ENCODE measurements around the gene DLG2. TPM values are rescaled to one million over a fixed set of nuclear protein-coding genes. Genes with fewer than 3 reads are reported as not detected.

The DLG2 gene
- polyA plus RNA-seq, 1 experiment, result 0.68 TPM

DNA sequence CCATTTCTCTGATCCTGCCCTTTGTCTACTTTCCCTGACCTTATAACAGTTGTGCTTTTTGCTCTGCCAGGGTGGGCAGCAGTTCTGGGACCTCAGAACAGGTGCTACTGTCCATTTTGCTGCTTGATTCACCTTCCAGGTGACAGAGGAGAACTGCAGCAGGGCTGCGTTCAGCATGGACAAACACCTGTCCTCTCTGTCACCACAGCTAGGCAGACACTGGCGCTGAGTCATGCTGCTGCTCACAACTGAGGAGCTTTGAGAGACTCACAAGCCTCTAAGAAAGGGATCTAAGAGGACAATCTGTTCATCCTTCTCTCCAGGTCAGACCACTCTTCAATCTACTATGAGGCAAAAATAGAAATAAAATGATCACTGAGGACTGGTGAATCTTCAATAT is 1196.5 kb downstream of the DLG2 start:
- TF ChIP-seq, protein P1, sequence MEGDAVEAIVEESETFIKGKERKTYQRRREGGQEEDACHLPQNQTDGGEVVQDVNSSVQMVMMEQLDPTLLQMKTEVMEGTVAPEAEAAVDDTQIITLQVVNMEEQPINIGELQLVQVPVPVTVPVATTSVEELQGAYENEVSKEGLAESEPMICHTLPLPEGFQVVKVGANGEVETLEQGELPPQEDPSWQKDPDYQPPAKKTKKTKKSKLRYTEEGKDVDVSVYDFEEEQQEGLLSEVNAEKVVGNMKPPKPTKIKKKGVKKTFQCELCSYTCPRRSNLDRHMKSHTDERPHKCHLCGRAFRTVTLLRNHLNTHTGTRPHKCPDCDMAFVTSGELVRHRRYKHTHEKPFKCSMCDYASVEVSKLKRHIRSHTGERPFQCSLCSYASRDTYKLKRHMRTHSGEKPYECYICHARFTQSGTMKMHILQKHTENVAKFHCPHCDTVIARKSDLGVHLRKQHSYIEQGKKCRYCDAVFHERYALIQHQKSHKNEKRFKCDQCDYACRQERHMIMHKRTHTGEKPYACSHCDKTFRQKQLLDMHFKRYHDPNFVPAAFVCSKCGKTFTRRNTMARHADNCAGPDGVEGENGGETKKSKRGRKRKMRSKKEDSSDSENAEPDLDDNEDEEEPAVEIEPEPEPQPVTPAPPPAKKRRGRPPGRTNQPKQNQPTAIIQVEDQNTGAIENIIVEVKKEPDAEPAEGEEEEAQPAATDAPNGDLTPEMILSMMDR (IDR thresholded peaks at IDR 0.05; ENCODE audit: low read depth, low read length), result no peak
- no peaks in the 10 kb centered on the region for H3K27me3 ChIP-seq (ENCODE audit: control insufficient read depth, insufficient read depth, low read length)
- H3K4me3 ChIP-seq (ENCODE audit: low read depth, low read length), result no peak overlapping the region
- H3K27ac ChIP-seq (ENCODE audit: low read depth, low read length), result no peak overlapping the region
- no peaks in the 10 kb centered on the region for H3K9me3 ChIP-seq (ENCODE audit: control insufficient read depth, insufficient read depth, low read length)
- CTCF ChIA-PET, result no interaction called here
- no peak for DNase-seq (ENCODE audit: low read depth, low spot score)
- POLR2A ChIA-PET, result no interaction called here

DNA sequence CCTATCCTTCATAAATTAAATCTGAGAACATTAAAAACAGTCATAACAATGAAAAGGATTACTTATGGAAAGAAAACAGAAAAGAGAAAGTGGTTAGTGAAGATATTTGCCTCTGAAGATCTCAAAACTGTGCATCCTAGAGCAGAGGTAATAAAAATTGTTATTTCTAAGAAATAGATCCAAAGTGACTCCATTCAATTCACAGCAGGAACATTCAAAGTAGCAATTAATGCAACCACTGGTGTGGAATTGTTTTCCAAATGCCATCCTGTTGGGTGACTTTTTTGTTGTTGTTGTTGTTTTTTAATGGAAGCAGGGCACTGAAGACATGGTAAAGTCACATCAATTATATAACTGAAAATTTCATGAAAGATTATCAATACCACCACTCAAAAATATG is 1201.5 kb downstream of the DLG2 start:
- CTCF ChIA-PET, result no interaction called here
- POLR2A ChIA-PET, result no interaction called here
- TF ChIP-seq, protein P1 (IDR thresholded peaks at IDR 0.05; ENCODE audit: low read depth, low read length), result no peak
- Histone ChIP-seq H3K27me3 (ENCODE audit: control insufficient read depth, insufficient read depth, low read length) (no peaks in the 10 kb centered on the region), H3K9me3 (ENCODE audit: control insufficient read depth, insufficient read depth, low read length) (no peaks in the 10 kb centered on the region), H3K27ac (ENCODE audit: low read depth, low read length) (no peak overlapping the region), H3K4me3 (ENCODE audit: low read depth, low read length) (no peak overlapping the region)
- DNase-seq (ENCODE audit: low read depth, low spot score), result no peak

DNA sequence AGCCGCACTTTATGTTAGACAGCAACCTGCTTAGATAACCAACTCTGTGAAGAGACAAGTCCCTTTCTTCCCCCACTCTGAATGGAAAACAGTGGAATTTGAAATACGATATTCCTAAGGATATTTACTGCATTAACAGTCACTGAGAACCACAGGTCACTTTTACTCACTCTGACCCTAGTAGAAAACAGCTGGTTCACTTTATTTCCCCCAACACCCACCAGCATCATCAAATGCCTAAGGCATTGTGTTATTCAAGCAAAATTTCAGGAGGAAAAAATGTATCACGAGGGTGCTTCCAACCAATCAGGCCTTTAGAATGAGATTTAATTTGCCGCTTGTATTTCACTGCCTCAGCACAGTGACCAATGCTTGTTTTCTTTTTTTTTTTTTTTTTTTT is 1206.9 kb downstream of the DLG2 start:
- no peaks in the 10 kb centered on the region for H3K27me3 ChIP-seq (ENCODE audit: control insufficient read depth, insufficient read depth, low read length)
- DNase-seq (ENCODE audit: low read depth, low spot score), result no peak
- POLR2A ChIA-PET, result no interaction called here
- no peak overlapping the region for H3K27ac ChIP-seq (ENCODE audit: low read depth, low read length)
- TF ChIP-seq, protein P1 (IDR thresholded peaks at IDR 0.05; ENCODE audit: low read depth, low read length), result no peak
- H3K9me3 ChIP-seq (ENCODE audit: control insufficient read depth, insufficient read depth, low read length), result no peaks in the 10 kb centered on the region
- H3K4me3 ChIP-seq (ENCODE audit: low read depth, low read length), result no peak overlapping the region
- CTCF ChIA-PET, result no interaction called here

DNA sequence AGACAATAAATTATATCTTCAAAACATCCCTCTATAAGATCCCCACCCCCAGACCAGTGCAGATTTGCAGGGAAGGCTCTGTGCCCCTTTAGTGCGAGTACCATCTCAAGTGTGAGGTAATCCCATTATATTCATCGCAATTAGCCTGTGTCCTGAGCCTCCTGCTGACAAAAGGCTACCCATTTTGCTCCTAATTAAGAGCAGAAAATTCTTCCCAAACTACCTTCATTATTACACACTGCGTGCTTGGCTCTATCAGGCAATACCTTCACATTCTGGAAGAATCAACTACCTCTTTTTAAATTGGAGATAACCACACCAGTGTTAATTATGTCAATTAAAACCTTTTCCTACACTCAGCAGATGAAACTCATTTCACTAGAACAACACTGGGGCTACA is 1207.5 kb downstream of the DLG2 start:
- Histone ChIP-seq H3K27ac (ENCODE audit: low read depth, low read length) (no peak overlapping the region), H3K27me3 (ENCODE audit: control insufficient read depth, insufficient read depth, low read length) (no peaks in the 10 kb centered on the region), H3K9me3 (ENCODE audit: control insufficient read depth, insufficient read depth, low read length) (no peaks in the 10 kb centered on the region), H3K4me3 (ENCODE audit: low read depth, low read length) (no peak overlapping the region)
- DNase-seq (ENCODE audit: low read depth, low spot score), result no peak
- TF ChIP-seq, protein P1 (IDR thresholded peaks at IDR 0.05; ENCODE audit: low read depth, low read length), result no peak
- CTCF ChIA-PET, result no interaction called here
- POLR2A ChIA-PET, result no interaction called here

DNA sequence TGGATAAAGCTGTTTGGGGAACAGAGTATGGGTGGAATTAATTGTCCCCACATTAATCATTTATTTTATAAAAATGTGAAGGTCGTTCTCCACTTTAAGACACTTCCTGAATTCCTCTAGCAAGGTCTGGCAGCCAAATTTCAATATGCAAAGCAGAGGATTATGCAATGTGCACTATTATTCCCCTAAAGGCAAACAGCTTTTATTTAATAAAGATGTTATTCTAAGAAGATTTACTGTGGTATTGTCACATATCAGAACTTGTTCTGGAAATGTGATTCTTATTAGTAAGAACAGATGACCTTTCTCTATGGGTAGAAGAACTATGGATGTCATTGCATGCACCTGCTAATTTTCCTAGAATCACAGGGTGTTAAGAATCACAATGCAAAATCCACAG is 1212.2 kb downstream of the DLG2 start:
- Histone ChIP-seq H3K4me3 (ENCODE audit: low read depth, low read length) (no peak overlapping the region), H3K9me3 (ENCODE audit: control insufficient read depth, insufficient read depth, low read length) (no peaks in the 10 kb centered on the region), H3K27ac (ENCODE audit: low read depth, low read length) (no peak overlapping the region), H3K27me3 (ENCODE audit: control insufficient read depth, insufficient read depth, low read length) (no peaks in the 10 kb centered on the region)
- TF ChIP-seq, protein P1 (IDR thresholded peaks at IDR 0.05; ENCODE audit: low read depth, low read length), result no peak
- ChIA-PET POLR2A (no interaction called here), CTCF (no interaction called here)
- no peak for DNase-seq (ENCODE audit: low read depth, low spot score)
